PC-3 (cell line): Measurements from ENCODE around the gene C3orf38. TPM values are rescaled to one million over a fixed set of nuclear protein-coding genes. Genes with fewer than 3 reads are reported as not detected.

Experiments used
- ATAC-seq: fragments of 200-7000 bp; cut with Tn5 transposase; 2 replicates; pipeline ENCODE4 v1.9.1; 2020; ENCODE audit warnings: mild to moderate bottlenecking, moderate library complexity
- BruUV-seq: library from RNA; stranded (reverse); fragments of 400-500 nt; replicated peaks from 2 replicates; lab custom pipeline; 2021; lab: Mats Ljungman, UMichigan
- CTCF ChIA-PET: fragments of 300-600 bp; sonication (Branson Sonifier 250); formaldehyde crosslinking; loops from one replicate; lab custom pipeline; 2022; ENCODE audit warnings: antibody characterized with exemption; lab: Charles Lee
- POLR2A ChIA-PET: fragments of 300-600 bp; sonication (Branson Sonifier 250); formaldehyde crosslinking; loops from one replicate; lab custom pipeline; 2022; ENCODE audit warnings: antibody characterized with exemption; ENCODE audit not compliant: unreplicated experiment; lab: Charles Lee
- DNase-seq: peaks from one replicate; pipeline ENCODE4 v3.0.0-alpha.2; 2015
- H2AFZ ChIP-seq: fragments of 300-600 bp; sonication (generic); 2 replicates; pipeline ENCODE4 v1.6.0; 2016; ENCODE audit warnings: antibody characterized with exemption, low read length
- H3F3A ChIP-seq: fragments of 300-600 bp; sonication (generic); one replicate; pipeline ENCODE4 v1.6.0; 2017; ENCODE audit warnings: antibody characterized with exemption, low read length, control low read depth, mild to moderate bottlenecking; ENCODE audit not compliant: unreplicated experiment
- H3K27ac ChIP-seq: fragments of 300-600 bp; sonication (generic); 2 replicates; pipeline ENCODE4 v1.5.1; 2016; ENCODE audit warnings: mild to moderate bottlenecking, low read length
- H3K27me3 ChIP-seq: fragments of 300-600 bp; sonication (generic); 2 replicates; pipeline ENCODE4 v1.6.1; 2016; ENCODE audit warnings: low read length, mixed read lengths
- H3K36me3 ChIP-seq: fragments of 300-600 bp; sonication (generic); 2 replicates; pipeline ENCODE4 v1.6.1; 2016; ENCODE audit warnings: low read depth, mixed run types, low read length, mixed read lengths
- H3K4me1 ChIP-seq: fragments of 300-600 bp; sonication (generic); 2 replicates; pipeline ENCODE4 v1.5.1; 2016; ENCODE audit warnings: low read length; ENCODE audit not compliant: insufficient read depth
- H3K4me2 ChIP-seq: fragments of 300-600 bp; sonication (generic); 2 replicates; pipeline ENCODE4 v1.6.0; 2016; ENCODE audit warnings: low read length
- H3K4me3 ChIP-seq: fragments of 300-600 bp; sonication (generic); 2 replicates; pipeline ENCODE4 v1.5.1; 2016; ENCODE audit warnings: mild to moderate bottlenecking, low read length, mixed read lengths
- H3K79me2 ChIP-seq: fragments of 300-600 bp; sonication (generic); 2 replicates; pipeline ENCODE4 v1.6.1; 2017; ENCODE audit warnings: low read length, mixed read lengths
- H3K9ac ChIP-seq: fragments of 300-600 bp; sonication (generic); 2 replicates; pipeline ENCODE4 v1.6.0; 2016; ENCODE audit warnings: mild to moderate bottlenecking, low read length
- H3K9me2 ChIP-seq: fragments of 300-600 bp; sonication (generic); replicated peaks from 2 replicates; pipeline ENCODE4 v1.6.1; 2016; ENCODE audit warnings: mixed run types, low read length, mixed read lengths
- H3K9me3 ChIP-seq: fragments of 300-600 bp; sonication (generic); 2 replicates; pipeline ENCODE4 v1.6.1; 2016; ENCODE audit warnings: low read length, mixed read lengths
- H4K20me1 ChIP-seq: fragments of 300-600 bp; sonication (generic); 2 replicates; pipeline ENCODE4 v1.6.1; 2016; ENCODE audit warnings: low read length, mixed read lengths
- CTCF ChIP-seq: fragments of 300-600 bp; sonication (generic); conservative IDR thresholded peaks from 2 replicates; pipeline ENCODE4 v1.5.1; 2017; ENCODE audit warnings: antibody characterized with exemption, low read depth, mild to moderate bottlenecking, low read length
- EZH2 ChIP-seq: fragments of 300-600 bp; sonication (generic); IDR thresholded peaks from one replicate; pipeline ENCODE4 v1.6.1; 2017; ENCODE audit warnings: antibody characterized with exemption, mild to moderate bottlenecking, low read length; ENCODE audit not compliant: unreplicated experiment
- EZH2phosphoT487 ChIP-seq: fragments of 300-600 bp; sonication (generic); IDR thresholded peaks from 2 replicates; pipeline ENCODE4 v1.6.1; 2018; ENCODE audit warnings: mild to moderate bottlenecking, antibody characterized with exemption, low read length, borderline replicate concordance
- intact Hi-C: fragments of 100-400 bp; cut with micrococcal nuclease; formaldehyde crosslinking; loops from 2 replicates; pipeline ENCODE4 v1.9.0; 2023
- total RNA-seq: library from RNA; depleted of rRNA; stranded (reverse); fragments of >200 nt; gene quantifications from 2 replicates; pipeline ENCODE4 v1.2.3, GENCODE V29; 2014

Gene C3orf38
- total RNA-seq, 1 experiment from 2014 or later: 24.3 TPM

GRCh38 chr3:88147261-88147660 is 2.5 kb upstream of the C3orf38 start:
- Histone ChIP-seq H3K36me3 (no peaks in the 10 kb centered on the region), H3K9me2 (no peaks in the 10 kb centered on the region), H3K9me3 (no peaks in the 10 kb centered on the region), H2AFZ (no peak overlapping the region), H3K4me2 (no peak overlapping the region), H3K79me2 (peaks cover 55% of the 10 kb centered on the region), H3K27me3 (no peaks in the 10 kb centered on the region), H3K9ac (no peak overlapping the region), H3K27ac (no peak overlapping the region), H4K20me1 (no peaks in the 10 kb centered on the region), H3K4me3 (no peak overlapping the region), H3F3A (no peaks in the 10 kb centered on the region), H3K4me1 (peaks cover 17% of the 10 kb centered on the region; the same call in 1 of the 2 replicates)
- no TSS peak for BruUV-seq
- TF ChIP-seq EZH2phosphoT487 (no peak), EZH2 (no peak), CTCF (no peak)
- ChIA-PET POLR2A (no interaction called here), CTCF (no interaction called here)
- ATAC-seq (no peak), DNase-seq (no peak)
- intact Hi-C loops: no loop called here

DNA sequence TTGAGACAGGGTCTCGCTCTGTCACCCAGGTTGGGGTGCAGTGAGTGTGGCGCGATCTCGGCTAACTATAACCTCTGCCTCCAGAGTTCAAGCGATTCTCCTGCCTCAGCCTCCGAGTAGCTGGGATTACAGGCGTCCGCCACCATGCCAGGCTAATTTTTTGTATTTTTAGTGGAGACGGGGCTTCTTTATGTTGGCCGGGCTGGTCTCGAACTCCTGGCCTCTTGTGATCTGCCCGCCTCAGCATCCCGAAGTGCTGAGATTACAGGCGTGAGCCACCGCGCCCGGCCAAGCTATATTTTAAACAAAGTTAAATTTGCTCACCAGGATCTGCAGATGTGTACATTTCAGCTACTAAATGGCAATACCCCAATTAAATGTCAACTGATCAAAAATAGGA is 1.1 kb upstream of the C3orf38 start:
- no peak for TF ChIP-seq CTCF
- TF ChIP-seq EZH2: no peak
- TF ChIP-seq EZH2phosphoT487: no peak
- no peak for ATAC-seq
- no peaks in the 10 kb centered on the region for H3K27me3 ChIP-seq
- peak overlapping the region; percentile 90 for H3K4me3 ChIP-seq
- intact Hi-C loops: loop anchor here (1.0 kb wide), 1 partner anchor 89 kb away; the partner anchor contains the start of genes CGGBP1 and ZNF654
- peak overlapping the region; percentile 90; the same call in 1 of the 2 replicates for H3K27ac ChIP-seq
- H4K20me1 ChIP-seq: no peaks in the 10 kb centered on the region
- no peaks in the 10 kb centered on the region for H3K9me2 ChIP-seq
- POLR2A ChIA-PET: interaction anchor here (0.6 kb wide), 1 partner anchor 41 kb away, joined by 4 read pairs; no protein-coding TSS in a partner anchor
- no peak for DNase-seq
- CTCF ChIA-PET: no interaction called here
- H3K4me2 ChIP-seq: peak overlapping the region; percentile 82
- no peaks in the 10 kb centered on the region for H3K9me3 ChIP-seq
- peaks cover 17% of the 10 kb centered on the region; the same call in 1 of the 2 replicates for H3K4me1 ChIP-seq
- H3F3A ChIP-seq: no peaks in the 10 kb centered on the region
- peaks cover 69% of the 10 kb centered on the region for H3K79me2 ChIP-seq
- peak overlapping the region; percentile 92 for H3K9ac ChIP-seq
- no TSS peak for BruUV-seq
- peaks cover 5% of the 10 kb centered on the region; the same call in 1 of the 2 replicates for H3K36me3 ChIP-seq
- peak overlapping the region; percentile 87 for H2AFZ ChIP-seq

DNA sequence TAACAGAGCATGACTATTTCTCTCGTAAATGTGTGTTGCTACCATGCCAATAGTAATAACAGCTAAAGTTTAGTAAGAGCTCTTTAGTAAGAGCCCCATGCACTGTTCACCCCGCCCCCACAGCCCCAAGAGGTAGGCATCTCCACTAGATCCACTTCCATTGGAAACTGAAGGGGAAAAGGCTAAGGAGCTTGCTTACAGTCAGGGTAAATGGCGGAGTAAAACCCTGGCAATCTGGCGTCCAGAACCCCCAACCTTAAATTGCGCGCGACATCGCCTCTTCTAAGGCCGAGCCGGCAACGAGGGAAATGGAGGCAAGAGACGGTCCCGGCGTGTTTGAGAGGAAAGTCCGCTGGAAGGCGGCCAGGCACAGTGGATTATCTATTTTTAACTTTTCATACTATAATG is 654 bp upstream of the C3orf38 start:
- peaks cover 17% of the 10 kb centered on the region; the same call in 1 of the 2 replicates for H3K4me1 ChIP-seq
- peak overlapping the region; percentile 90 for H3K4me3 ChIP-seq
- no peaks in the 10 kb centered on the region for H3K9me2 ChIP-seq
- ATAC-seq (peak; percentile 42), DNase-seq (no peak)
- no peaks in the 10 kb centered on the region for H3F3A ChIP-seq
- BruUV-seq: TSS peak; percentile 54
- ChIA-PET CTCF (no interaction called here), POLR2A (interaction anchor here (0.6 kb wide), 1 partner anchor 41 kb away, joined by 4 read pairs; no protein-coding TSS in a partner anchor)
- peak overlapping the region; percentile 92 for H3K9ac ChIP-seq
- peak overlapping the region; percentile 87 for H2AFZ ChIP-seq
- intact Hi-C loops: loop anchor here (1.0 kb wide), 1 partner anchor 90 kb away; the partner anchor contains the start of genes CGGBP1 and ZNF654
- peaks cover 5% of the 10 kb centered on the region; the same call in 1 of the 2 replicates for H3K36me3 ChIP-seq
- TF ChIP-seq EZH2: no peak
- TF ChIP-seq CTCF: no peak
- TF ChIP-seq EZH2phosphoT487: no peak
- H4K20me1 ChIP-seq: no peaks in the 10 kb centered on the region
- peaks cover 69% of the 10 kb centered on the region for H3K79me2 ChIP-seq
- no peaks in the 10 kb centered on the region for H3K9me3 ChIP-seq
- H3K4me2 ChIP-seq: peak overlapping the region; percentile 82
- H3K27ac ChIP-seq: peak overlapping the region; percentile 90
- no peaks in the 10 kb centered on the region for H3K27me3 ChIP-seq
